Kidney epithelial cell (primary cell): ENCODE measurements around the gene CHAT. TPM values are rescaled to one million over a fixed set of nuclear protein-coding genes. Genes with fewer than 3 reads are reported as not detected.

Experiments
- DNase-seq: peaks from one replicate; pipeline ENCODE4 v3.0.0-alpha.2; 2010; ENCODE audit warnings: low read depth
- H3K27me3 ChIP-seq: 2 replicates; pipeline ENCODE4 v1.6.0; 2011; ENCODE audit warnings: low read length; ENCODE audit not compliant: control insufficient read depth, insufficient read depth
- H3K36me3 ChIP-seq: 2 replicates; pipeline ENCODE4 v1.5.1; 2011; ENCODE audit warnings: low read length; ENCODE audit not compliant: control insufficient read depth, insufficient read depth
- H3K4me3 ChIP-seq: 2 replicates; pipeline ENCODE4 v1.5.1; 2011; ENCODE audit warnings: low read depth, mild to moderate bottlenecking, control low read depth, low read length
- total RNA-seq: library from RNA; depleted of rRNA; stranded (reverse); fragments of >200 nt; gene quantifications from 2 replicates; pipeline ENCODE4 v1.2.3, GENCODE V29; 2015
- TF ChIP-seq, protein P1 (sequence below): IDR thresholded peaks from 2 replicates; pipeline ENCODE4 v1.5.1; 2011; ENCODE audit warnings: mild to moderate bottlenecking, moderate library complexity, low read length, control low read depth, inconsistent platforms; ENCODE audit not compliant: insufficient read depth, poor library complexity, severe bottlenecking

CHAT gene
- total RNA-seq, 1 donor from 2014 or later, result not detected

DNA sequence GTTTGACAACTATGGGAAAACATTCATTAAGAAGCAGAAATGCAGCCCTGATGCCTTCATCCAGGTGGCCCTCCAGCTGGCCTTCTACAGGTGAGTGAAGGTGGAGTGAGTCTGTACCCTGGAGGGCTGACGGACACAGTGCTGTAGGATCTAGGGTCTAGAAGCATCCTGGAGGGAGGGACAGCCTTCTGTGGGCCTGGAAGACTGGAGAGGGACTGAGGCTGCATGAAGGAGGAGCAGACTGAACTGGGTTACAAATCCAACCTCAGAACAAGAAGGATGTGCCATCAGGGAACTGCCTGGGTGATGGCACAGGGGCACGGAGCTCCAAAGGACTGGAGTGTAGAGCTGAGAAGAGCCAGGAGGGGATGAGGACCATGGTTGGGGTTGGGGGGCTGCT, 38.1 kb downstream of the CHAT start:
- TF ChIP-seq, protein P1, sequence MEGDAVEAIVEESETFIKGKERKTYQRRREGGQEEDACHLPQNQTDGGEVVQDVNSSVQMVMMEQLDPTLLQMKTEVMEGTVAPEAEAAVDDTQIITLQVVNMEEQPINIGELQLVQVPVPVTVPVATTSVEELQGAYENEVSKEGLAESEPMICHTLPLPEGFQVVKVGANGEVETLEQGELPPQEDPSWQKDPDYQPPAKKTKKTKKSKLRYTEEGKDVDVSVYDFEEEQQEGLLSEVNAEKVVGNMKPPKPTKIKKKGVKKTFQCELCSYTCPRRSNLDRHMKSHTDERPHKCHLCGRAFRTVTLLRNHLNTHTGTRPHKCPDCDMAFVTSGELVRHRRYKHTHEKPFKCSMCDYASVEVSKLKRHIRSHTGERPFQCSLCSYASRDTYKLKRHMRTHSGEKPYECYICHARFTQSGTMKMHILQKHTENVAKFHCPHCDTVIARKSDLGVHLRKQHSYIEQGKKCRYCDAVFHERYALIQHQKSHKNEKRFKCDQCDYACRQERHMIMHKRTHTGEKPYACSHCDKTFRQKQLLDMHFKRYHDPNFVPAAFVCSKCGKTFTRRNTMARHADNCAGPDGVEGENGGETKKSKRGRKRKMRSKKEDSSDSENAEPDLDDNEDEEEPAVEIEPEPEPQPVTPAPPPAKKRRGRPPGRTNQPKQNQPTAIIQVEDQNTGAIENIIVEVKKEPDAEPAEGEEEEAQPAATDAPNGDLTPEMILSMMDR, result no peak

GRCh38 chr10:49652421-49653272, 38.8 kb downstream of the CHAT start:
- TF ChIP-seq, protein P1, result no peak
- no peak for DNase-seq
- no peak overlapping the region for H3K4me3 ChIP-seq
- H3K36me3 ChIP-seq, result no peaks in the 10 kb centered on the region
- peaks cover 3% of the 10 kb centered on the region for H3K27me3 ChIP-seq

More for the DNA sequence above, 38.1 kb downstream of the CHAT start:
- DNase-seq, result no peak
- Histone ChIP-seq H3K4me3 (no peak overlapping the region), H3K36me3 (no peaks in the 10 kb centered on the region), H3K27me3 (peaks cover 3% of the 10 kb centered on the region)

DNA sequence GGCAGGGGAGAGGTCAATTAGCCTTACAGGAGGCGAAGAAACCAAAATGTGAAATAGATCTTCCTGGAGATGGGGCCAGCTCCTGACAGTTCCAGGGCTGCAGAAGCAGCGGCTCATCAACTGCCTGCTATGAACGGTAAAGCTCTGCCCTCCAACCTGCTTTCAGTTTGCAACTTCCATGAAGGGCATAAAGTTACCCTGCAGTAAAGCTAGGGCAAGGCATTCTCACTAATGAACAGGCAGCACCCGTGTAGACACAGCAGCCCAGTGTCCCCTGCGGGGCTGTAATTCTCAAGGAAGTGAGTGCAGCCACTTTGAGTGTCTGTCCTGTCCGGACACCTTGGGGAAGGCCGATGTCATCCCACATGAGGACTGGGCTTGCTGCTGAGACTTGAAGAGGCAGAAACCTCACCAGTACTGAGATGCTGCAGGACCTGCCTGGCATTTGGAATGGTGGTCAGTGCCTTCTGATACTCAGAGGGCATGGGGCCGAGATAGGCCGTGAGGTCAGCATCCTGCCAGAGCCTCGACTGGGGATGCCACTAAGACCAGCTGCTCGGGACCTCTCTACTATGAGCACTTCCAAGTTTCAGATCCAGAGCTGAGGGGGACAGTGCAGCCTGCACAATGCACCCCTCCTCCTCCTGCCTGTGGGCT, 39.6 kb downstream of the CHAT start:
- Histone ChIP-seq H3K27me3 (peaks cover 3% of the 10 kb centered on the region), H3K36me3 (no peaks in the 10 kb centered on the region), H3K4me3 (no peak overlapping the region)
- DNase-seq, result no peak
- TF ChIP-seq, protein P1, result no peak

GRCh38 chr10:49654036-49654693, 40.3 kb downstream of the CHAT start:
- Histone ChIP-seq H3K4me3 (no peak overlapping the region), H3K36me3 (no peaks in the 10 kb centered on the region), H3K27me3 (peaks cover 3% of the 10 kb centered on the region)
- no peak for DNase-seq
- TF ChIP-seq, protein P1, result no peak

DNA sequence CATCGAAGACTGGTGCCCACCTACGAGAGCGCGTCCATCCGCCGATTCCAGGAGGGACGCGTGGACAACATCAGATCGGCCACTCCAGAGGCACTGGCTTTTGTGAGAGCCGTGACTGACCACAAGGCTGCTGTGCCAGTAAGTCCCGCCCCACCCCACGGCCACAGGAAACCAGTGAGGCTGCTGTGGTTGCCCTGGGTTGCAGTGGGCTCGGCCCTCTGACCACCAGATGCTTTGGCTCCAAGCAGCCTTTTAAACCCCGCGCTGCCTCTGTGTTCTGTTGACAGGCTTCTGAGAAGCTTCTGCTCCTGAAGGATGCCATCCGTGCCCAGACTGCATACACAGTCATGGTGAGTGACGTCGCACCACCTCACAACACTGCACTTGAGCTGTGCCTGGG, 41.3 kb downstream of the CHAT start:
- H3K36me3 ChIP-seq, result no peaks in the 10 kb centered on the region
- no peak overlapping the region for H3K4me3 ChIP-seq
- DNase-seq, result no peak
- TF ChIP-seq, protein P1, result no peak
- H3K27me3 ChIP-seq, result peaks cover 3% of the 10 kb centered on the region
